NCI-H460 (cell line): ENCODE data around the gene VAPA. TPM values are rescaled to one million over a fixed set of nuclear protein-coding genes. Genes with fewer than 3 reads are reported as not detected.
A peak's percentile ranks its signal among the peaks of the same experiment; 100 is the strongest.

ENCODE experiments used
- DNase-seq: peaks from one replicate; pipeline ENCODE4 v3.0.0-alpha.2; 2016; ENCODE audit warnings: low read depth; ENCODE audit errors: extremely low read depth
- total RNA-seq: library from RNA; depleted of rRNA; stranded (reverse); fragments of >200 nt; shearing (Covaris generic); gene quantifications from 2 replicates; pipeline ENCODE4 v1.2.3, GENCODE V29; 2014

The VAPA gene
- total RNA-seq, 1 experiment from 2014 or later = 343 TPM

GRCh38 chr18:9968081-9968848 is 54.4 kb downstream of the VAPA start:
- DNase-seq = no peak

- no peak for DNase-seq
Measured at GRCh38 chr18:9969247-9969646, 55.4 kb downstream of the VAPA start.

- DNase-seq = peak; percentile 61
Measured at GRCh38 chr18:9971313-9971920, 57.6 kb downstream of the VAPA start.

- DNase-seq = no peak
Measured at GRCh38 chr18:9973470-9973869, 59.7 kb downstream of the VAPA start.

GRCh38 chr18:9974279-9974915 is 60.6 kb downstream of the VAPA start:
- no peak for DNase-seq

GRCh38 chr18:9975658-9976057 is 61.8 kb downstream of the VAPA start:
- no peak for DNase-seq

- DNase-seq = no peak
Measured at GRCh38 chr18:9982711-9983110, 68.9 kb downstream of the VAPA start.

- DNase-seq = no peak
Measured at GRCh38 chr18:9984080-9984479, 70.3 kb downstream of the VAPA start.

- DNase-seq = no peak
Measured at GRCh38 chr18:9985641-9986040, 71.8 kb downstream of the VAPA start.

GRCh38 chr18:9986156-9986930 is 72.5 kb downstream of the VAPA start:
- no peak for DNase-seq

GRCh38 chr18:9987345-9987744 is 73.5 kb downstream of the VAPA start:
- DNase-seq = no peak

- no peak for DNase-seq
Measured at GRCh38 chr18:9987931-9988330, 74.1 kb downstream of the VAPA start.

GRCh38 chr18:9988665-9989064 is 74.8 kb downstream of the VAPA start:
- no peak for DNase-seq

- no peak for DNase-seq
Measured at GRCh38 chr18:9989481-9989880, 75.7 kb downstream of the VAPA start.

- no peak for DNase-seq
Measured at GRCh38 chr18:9991011-9992000, 77.5 kb downstream of the VAPA start.

- no peak for DNase-seq
Measured at GRCh38 chr18:9992300-9992972, 78.6 kb downstream of the VAPA start.

GRCh38 chr18:9992973-9993520 is 79.2 kb downstream of the VAPA start:
- DNase-seq = no peak

GRCh38 chr18:9993521-9994025 is 79.8 kb downstream of the VAPA start:
- DNase-seq = no peak

GRCh38 chr18:9994026-9994570 is 80.3 kb downstream of the VAPA start:
- no peak for DNase-seq
